H9 (cell line): ENCODE measurements around the gene KCNAB1. TPM values are rescaled to one million over a fixed set of nuclear protein-coding genes. Genes with fewer than 3 reads are reported as not detected.

ENCODE experiments used
- DNase-seq: peaks from one replicate; pipeline ENCODE4 v3.0.0-alpha.2; 2017
- H2AFZ ChIP-seq: one replicate; pipeline ENCODE4 v1.6.1; 2013; ENCODE audit warnings: mild to moderate bottlenecking, low read length, control low read depth, moderate library complexity
- H2AK5ac ChIP-seq: 2 replicates; pipeline ENCODE4 v1.6.1; 2013; ENCODE audit warnings: low read length, control low read depth, mixed read lengths; ENCODE audit not compliant: insufficient read length
- H2BK120ac ChIP-seq: one replicate; pipeline ENCODE4 v1.6.1; 2013; ENCODE audit warnings: low read depth, mild to moderate bottlenecking, low read length, control low read depth, inconsistent platforms; ENCODE audit not compliant: poor library complexity, severe bottlenecking
- H2BK12ac ChIP-seq: 2 replicates; pipeline ENCODE4 v1.6.1; 2013; ENCODE audit warnings: low read length, control low read depth, mixed read lengths, low read depth; ENCODE audit not compliant: insufficient read length
- H2BK15ac ChIP-seq: 2 replicates; pipeline ENCODE4 v1.6.1; 2013; ENCODE audit warnings: low read depth, low read length, control low read depth
- H2BK20ac ChIP-seq: one replicate; pipeline ENCODE4 v1.6.1; 2013; ENCODE audit warnings: low read depth, mild to moderate bottlenecking, low read length, control low read depth, inconsistent platforms; ENCODE audit not compliant: poor library complexity, severe bottlenecking
- H2BK5ac ChIP-seq: 2 replicates; pipeline ENCODE4 v1.6.1; 2013; ENCODE audit warnings: low read length, control low read depth, mixed read lengths; ENCODE audit not compliant: insufficient read length
- H3K14ac ChIP-seq: 2 replicates; pipeline ENCODE4 v1.6.1; 2013; ENCODE audit warnings: low read length, control low read depth; ENCODE audit not compliant: insufficient read depth
- H3K18ac ChIP-seq: 2 replicates; pipeline ENCODE4 v1.6.1; 2013; ENCODE audit warnings: low read depth, mild to moderate bottlenecking, mixed read lengths, low read length, control low read depth; ENCODE audit not compliant: insufficient read length
- H3K23ac ChIP-seq: 2 replicates; pipeline ENCODE4 v1.6.1; 2013; ENCODE audit warnings: low read length, control low read depth, mixed read lengths, low read depth; ENCODE audit not compliant: insufficient read length
- H3K23me2 ChIP-seq: 2 replicates; pipeline ENCODE4 v1.6.1; 2013; ENCODE audit warnings: low read depth, mild to moderate bottlenecking, mixed read lengths, low read length, control low read depth; ENCODE audit not compliant: insufficient read length, poor library complexity, severe bottlenecking
- H3K27ac ChIP-seq: 2 replicates; pipeline ENCODE4 v1.5.1; 2013; ENCODE audit warnings: low read length, control low read depth, mixed read lengths, low read depth; ENCODE audit not compliant: insufficient read length
- H3K27me3 ChIP-seq: 2 replicates; pipeline ENCODE4 v1.6.1; 2013; ENCODE audit warnings: low read length, control low read depth, inconsistent platforms; ENCODE audit not compliant: insufficient read depth
- H3K4ac ChIP-seq: 2 replicates; pipeline ENCODE4 v1.6.1; 2013; ENCODE audit warnings: low read depth, mild to moderate bottlenecking, control low read depth, inconsistent platforms, low read length, moderate library complexity
- H3K4me1 ChIP-seq: 2 replicates; pipeline ENCODE4 v1.6.1; 2013; ENCODE audit warnings: low read length, control low read depth, inconsistent platforms; ENCODE audit not compliant: insufficient read depth
- H3K4me2 ChIP-seq: 2 replicates; pipeline ENCODE4 v1.6.1; 2013; ENCODE audit warnings: low read length, control low read depth, mixed read lengths; ENCODE audit not compliant: insufficient read length, insufficient read depth
- H3K56ac ChIP-seq: 2 replicates; pipeline ENCODE4 v1.6.1; 2013; ENCODE audit warnings: low read depth, mild to moderate bottlenecking, mixed read lengths, low read length, control low read depth; ENCODE audit not compliant: insufficient read length
- H3K79me1 ChIP-seq: 2 replicates; pipeline ENCODE4 v1.6.1; 2013; ENCODE audit warnings: low read depth, mild to moderate bottlenecking, moderate library complexity, low read length, control low read depth, inconsistent platforms; ENCODE audit not compliant: insufficient read depth, poor library complexity, severe bottlenecking
- H3K79me2 ChIP-seq: 2 replicates; pipeline ENCODE4 v1.6.1; 2013; ENCODE audit warnings: low read length, control low read depth, inconsistent platforms; ENCODE audit not compliant: insufficient read depth
- H3K9ac ChIP-seq: 2 replicates; pipeline ENCODE4 v1.6.1; 2013; ENCODE audit warnings: low read length, control low read depth, mixed read lengths; ENCODE audit not compliant: insufficient read length; ENCODE audit errors: extremely low read depth
- H3K9me3 ChIP-seq: one replicate; pipeline ENCODE4 v1.6.1; 2013; ENCODE audit warnings: low read depth, low read length, inconsistent platforms; ENCODE audit not compliant: control insufficient read depth
- H3T11ph ChIP-seq: one replicate; pipeline ENCODE4 v1.6.1; 2013; ENCODE audit warnings: mild to moderate bottlenecking, low read length, control low read depth, inconsistent platforms
- H4K20me1 ChIP-seq: one replicate; pipeline ENCODE4 v1.6.1; 2013; ENCODE audit not compliant: control insufficient read depth, insufficient read length, insufficient read depth
- H4K5ac ChIP-seq: 2 replicates; pipeline ENCODE4 v1.6.1; 2013; ENCODE audit warnings: low read depth, mild to moderate bottlenecking, mixed read lengths, low read length, control low read depth; ENCODE audit not compliant: insufficient read length
- H4K8ac ChIP-seq: replicated peaks from 2 replicates; pipeline ENCODE4 v1.6.1; 2013; ENCODE audit warnings: low read length, control low read depth, mixed read lengths, low read depth; ENCODE audit not compliant: insufficient read length
- H4K91ac ChIP-seq: 2 replicates; pipeline ENCODE4 v1.6.1; 2013; ENCODE audit warnings: low read depth, mild to moderate bottlenecking, moderate library complexity, mixed read lengths, low read length, control low read depth; ENCODE audit not compliant: insufficient read length
- H3K27ac Mint-ChIP-seq, 3 experiments: 2 replicates in 2 of 3; 3 replicates in 1 of 3; pipeline ENCODE4 v1.8.0; 2020 to 2021; ENCODE audit warnings: mixed read lengths in 3 of 3, mild to moderate bottlenecking in 1 of 3, moderate library complexity in 1 of 3
- H3K27me3 Mint-ChIP-seq: 2 replicates; pipeline ENCODE4 v1.8.0; 2021; ENCODE audit warnings: low read depth, mild to moderate bottlenecking, moderate library complexity, mixed read lengths
- H3K36me3 Mint-ChIP-seq, 3 experiments: 2 replicates in 2 of 3; 3 replicates in 1 of 3; pipeline ENCODE4 v1.8.0; 2020 to 2021; ENCODE audit warnings: low read depth in 3 of 3, mixed read lengths in 3 of 3; ENCODE audit not compliant: insufficient read depth in 1 of 3
- H3K4me1 Mint-ChIP-seq, 2 experiments: 2 replicates each; pipeline ENCODE4 v1.8.0; 2020; ENCODE audit warnings: mixed read lengths in 2 of 2
- H3K4me3 Mint-ChIP-seq, 2 experiments: 2 replicates in 1 of 2; 3 replicates in 1 of 2; pipeline ENCODE4 v1.8.0; 2020 to 2021; ENCODE audit warnings: mild to moderate bottlenecking in 2 of 2, mixed read lengths in 2 of 2, moderate library complexity in 1 of 2
- H3K9me3 Mint-ChIP-seq, 2 experiments: 2 replicates in 1 of 2; 3 replicates in 1 of 2; pipeline ENCODE4 v1.8.0; 2020; ENCODE audit warnings: mild to moderate bottlenecking in 2 of 2, mixed read lengths in 2 of 2, moderate library complexity in 1 of 2
- WGBS: extraction: QIAGEN DNeasy Blood & Tissue Kit; methylation state at CpG from one replicate; pipeline ENCODE4 v1.1.7; 2013; ENCODE audit warnings: missing lambda C conversion rate, low lambda C conversion rate, mixed read lengths; ENCODE audit not compliant: insufficient read length; ENCODE audit errors: extremely low coverage; 5-methylcytosine and 5-hydroxymethylcytosine counted together
- total RNA-seq: library from RNA; stranded (reverse); gene quantifications from 2 replicates; pipeline ENCODE4 v1.2.1, GENCODE V29; 2021
- TF ChIP-seq, protein P1 (sequence below): fragments of 200-600 bp; sonication (generic); conservative IDR thresholded peaks from 3 replicates; pipeline ENCODE4 v1.8.0; 2021; ENCODE audit warnings: antibody characterized with exemption, mild to moderate bottlenecking

KCNAB1 gene
- total RNA-seq, 1 experiment from 2014 or later, result 3.7 TPM

GRCh38 chr3:156256256-156256655, 135.9 kb downstream of the KCNAB1 start:
- Histone ChIP-seq H3K27me3 (no peaks in the 10 kb centered on the region), H3K79me1 (no peaks in the 10 kb centered on the region), H3T11ph (no peak overlapping the region), H3K18ac (no peak overlapping the region), H3K4me1 (no peaks in the 10 kb centered on the region), H3K79me2 (no peaks in the 10 kb centered on the region), H4K91ac (no peak overlapping the region), H3K56ac (no peak overlapping the region), H2BK120ac (no peak overlapping the region), H3K9me3 (no peaks in the 10 kb centered on the region), H3K4ac (no peak overlapping the region), H2BK5ac (no peak overlapping the region), H2BK20ac (no peak overlapping the region), H4K5ac (no peak overlapping the region), H3K14ac (no peak overlapping the region), H3K4me2 (no peak overlapping the region), H2AK5ac (no peak overlapping the region), H2BK12ac (no peak overlapping the region), H2AFZ (no peak overlapping the region), H3K9ac (no peak overlapping the region), H4K8ac (no peak overlapping the region), H3K23ac (no peak overlapping the region), H2BK15ac (no peak overlapping the region), H3K27ac (no peak overlapping the region), H4K20me1 (no peaks in the 10 kb centered on the region), H3K23me2 (no peaks in the 10 kb centered on the region)
- Mint-ChIP-seq H3K9me3 (no peaks in the 10 kb centered on the region), H3K4me3 (no peak overlapping the region), H3K27ac (no peak overlapping the region), H3K4me1 (peaks cover 8 to 12% of the 10 kb centered on the region in 2 experiments), H3K36me3 (no peaks in the 10 kb centered on the region), H3K27me3 (peaks cover 4% of the 10 kb centered on the region; the same call in 1 of the 2 replicates)
- TF ChIP-seq, protein P1, sequence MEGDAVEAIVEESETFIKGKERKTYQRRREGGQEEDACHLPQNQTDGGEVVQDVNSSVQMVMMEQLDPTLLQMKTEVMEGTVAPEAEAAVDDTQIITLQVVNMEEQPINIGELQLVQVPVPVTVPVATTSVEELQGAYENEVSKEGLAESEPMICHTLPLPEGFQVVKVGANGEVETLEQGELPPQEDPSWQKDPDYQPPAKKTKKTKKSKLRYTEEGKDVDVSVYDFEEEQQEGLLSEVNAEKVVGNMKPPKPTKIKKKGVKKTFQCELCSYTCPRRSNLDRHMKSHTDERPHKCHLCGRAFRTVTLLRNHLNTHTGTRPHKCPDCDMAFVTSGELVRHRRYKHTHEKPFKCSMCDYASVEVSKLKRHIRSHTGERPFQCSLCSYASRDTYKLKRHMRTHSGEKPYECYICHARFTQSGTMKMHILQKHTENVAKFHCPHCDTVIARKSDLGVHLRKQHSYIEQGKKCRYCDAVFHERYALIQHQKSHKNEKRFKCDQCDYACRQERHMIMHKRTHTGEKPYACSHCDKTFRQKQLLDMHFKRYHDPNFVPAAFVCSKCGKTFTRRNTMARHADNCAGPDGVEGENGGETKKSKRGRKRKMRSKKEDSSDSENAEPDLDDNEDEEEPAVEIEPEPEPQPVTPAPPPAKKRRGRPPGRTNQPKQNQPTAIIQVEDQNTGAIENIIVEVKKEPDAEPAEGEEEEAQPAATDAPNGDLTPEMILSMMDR, result no peak
- WGBS, result no CpG with 5 or more reads among the region's 4 CpGs
- no peak for DNase-seq
